Duodenal mucosa (tissue), 2 donors: ENCODE data around the gene CHCHD3.

Source experiments
- H3K27ac ChIP-seq: one replicate; pipeline ENCODE4 v1.7.0; 2013; ENCODE audit warnings: low read depth, low read length
- H3K27me3 ChIP-seq, 2 donors: one replicate each; pipeline ENCODE4 v1.7.0; 2013; ENCODE audit warnings: low read length in 2 of 2, control low read depth in 1 of 2; ENCODE audit not compliant: insufficient read depth in 2 of 2, control insufficient read depth in 1 of 2
- H3K36me3 ChIP-seq, 2 donors: one replicate each; pipeline ENCODE4 v1.7.0; 2013; ENCODE audit warnings: low read length in 2 of 2, control low read depth in 1 of 2; ENCODE audit not compliant: insufficient read depth in 2 of 2, control insufficient read depth in 1 of 2
- H3K4me1 ChIP-seq, 2 donors: one replicate each; pipeline ENCODE4 v1.7.0; 2013; ENCODE audit warnings: low read length in 2 of 2, control low read depth in 1 of 2; ENCODE audit not compliant: insufficient read depth in 2 of 2, control insufficient read depth in 1 of 2
- H3K4me3 ChIP-seq, 2 donors: one replicate each; pipeline ENCODE4 v1.7.0; 2013; ENCODE audit warnings: low read length in 2 of 2, low read depth in 1 of 2
- H3K9ac ChIP-seq, 2 donors: one replicate each; pipeline ENCODE4 v1.7.0; 2013; ENCODE audit warnings: low read length in 2 of 2, low read depth in 1 of 2
- H3K9me3 ChIP-seq, 2 donors: one replicate each; pipeline ENCODE4 v1.7.0; 2013; ENCODE audit warnings: low read length in 2 of 2, control low read depth in 1 of 2; ENCODE audit not compliant: control insufficient read depth in 1 of 2

The CHCHD3 gene

GRCh38 chr7:132861940-132862554, 219.8 kb downstream of the CHCHD3 start:
- Histone ChIP-seq H3K4me1 (no peaks in the 10 kb centered on the region), H3K36me3 (peaks cover 0 to 3% of the 10 kb centered on the region in 2 donors), H3K4me3 (no peak overlapping the region), H3K27me3 (no peaks in the 10 kb centered on the region), H3K27ac (no peak overlapping the region), H3K9ac (no peak overlapping the region), H3K9me3 (peaks cover 5 to 8% of the 10 kb centered on the region in 2 donors)

GRCh38 chr7:132861424-132861823, 220.5 kb downstream of the CHCHD3 start:
- H3K4me3 ChIP-seq: no peak overlapping the region
- H3K9ac ChIP-seq: no peak overlapping the region
- peaks cover 5 to 8% of the 10 kb centered on the region in 2 donors for H3K9me3 ChIP-seq
- H3K4me1 ChIP-seq: no peaks in the 10 kb centered on the region
- H3K27me3 ChIP-seq: no peaks in the 10 kb centered on the region
- peaks cover 0 to 3% of the 10 kb centered on the region in 2 donors for H3K36me3 ChIP-seq
- H3K27ac ChIP-seq: no peak overlapping the region

- no peak overlapping the region for H3K4me3 ChIP-seq
- H3K9ac ChIP-seq: no peak overlapping the region
- H3K9me3 ChIP-seq: peaks cover 5 to 8% of the 10 kb centered on the region in 2 donors
- H3K4me1 ChIP-seq: no peaks in the 10 kb centered on the region
- no peak overlapping the region for H3K27ac ChIP-seq
- H3K27me3 ChIP-seq: no peaks in the 10 kb centered on the region
- no peaks in the 10 kb centered on the region for H3K36me3 ChIP-seq
Measured at GRCh38 chr7:132859199-132859598, 222.7 kb downstream of the CHCHD3 start.

DNA sequence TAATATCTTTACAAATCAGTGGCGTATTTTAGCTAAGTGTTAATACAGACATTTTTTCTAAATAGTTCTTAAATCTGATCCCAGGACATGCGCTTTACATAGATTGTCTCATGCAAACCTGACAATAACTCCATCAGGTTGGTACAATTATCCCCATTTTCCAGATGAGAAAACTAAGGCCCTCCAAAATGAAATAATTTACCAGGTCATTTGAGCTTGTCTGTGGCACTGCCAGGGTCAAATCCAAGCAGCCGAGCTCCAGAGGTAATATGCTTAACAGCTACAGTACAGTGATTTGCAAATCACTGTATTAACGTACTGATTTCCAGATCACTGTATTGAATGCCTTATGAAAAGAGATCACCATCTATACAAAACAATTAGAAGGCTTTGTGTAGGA, 223.1 kb downstream of the CHCHD3 start:
- Histone ChIP-seq H3K36me3 (no peaks in the 10 kb centered on the region), H3K9ac (no peak overlapping the region), H3K9me3 (peaks cover 5 to 8% of the 10 kb centered on the region in 2 donors), H3K4me3 (no peak overlapping the region), H3K4me1 (no peaks in the 10 kb centered on the region), H3K27ac (no peak overlapping the region), H3K27me3 (no peaks in the 10 kb centered on the region)

- Histone ChIP-seq H3K9ac (no peak overlapping the region), H3K27ac (no peak overlapping the region), H3K4me3 (no peak overlapping the region), H3K36me3 (no peaks in the 10 kb centered on the region), H3K27me3 (no peaks in the 10 kb centered on the region), H3K9me3 (peaks cover 1 to 2% of the 10 kb centered on the region in 2 donors), H3K4me1 (no peaks in the 10 kb centered on the region)
Measured at GRCh38 chr7:132858251-132858650, 223.6 kb downstream of the CHCHD3 start.

DNA sequence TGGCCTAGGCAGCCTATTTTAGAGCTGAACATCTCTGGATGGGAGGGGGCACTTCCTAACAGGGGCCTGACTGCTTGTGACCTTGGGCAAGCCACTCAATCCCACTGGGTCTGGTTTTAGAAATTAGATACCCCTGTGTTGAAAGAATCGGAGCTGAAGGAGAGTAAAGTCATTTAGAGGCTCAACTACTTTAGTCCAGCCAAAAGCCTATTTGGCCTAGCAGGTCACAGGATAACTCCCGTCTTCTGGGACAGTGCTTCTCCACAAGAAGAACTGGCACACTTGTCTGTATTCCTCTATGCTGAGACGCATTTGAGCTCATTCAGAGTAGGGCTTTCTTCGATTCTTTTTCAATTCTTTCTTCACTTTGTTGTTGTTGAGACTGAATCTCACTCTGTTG, 224.2 kb downstream of the CHCHD3 start:
- Histone ChIP-seq H3K9me3 (no peaks in the 10 kb centered on the region), H3K4me1 (no peaks in the 10 kb centered on the region), H3K4me3 (no peak overlapping the region), H3K27me3 (no peaks in the 10 kb centered on the region), H3K36me3 (no peaks in the 10 kb centered on the region), H3K27ac (no peak overlapping the region), H3K9ac (no peak overlapping the region)

DNA sequence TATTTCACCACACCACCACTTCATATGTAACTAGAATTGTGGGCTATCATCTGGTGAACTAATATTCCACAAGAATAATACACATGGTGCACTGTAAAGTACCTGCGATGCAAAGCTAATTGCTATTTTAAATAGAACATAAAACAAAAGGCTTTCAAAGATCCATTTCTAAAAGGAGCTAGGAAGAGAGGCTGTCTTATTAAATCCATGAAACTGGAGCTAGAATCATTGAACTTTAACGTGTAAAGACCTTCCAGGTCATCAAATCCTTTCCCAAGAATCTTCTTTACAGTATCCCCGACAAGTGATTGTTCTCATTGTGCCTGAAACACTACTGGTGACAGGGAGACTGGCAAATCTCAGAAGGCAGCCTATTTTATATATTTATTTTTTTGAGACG, 224.9 kb downstream of the CHCHD3 start:
- H3K9ac ChIP-seq: no peak overlapping the region
- no peaks in the 10 kb centered on the region for H3K36me3 ChIP-seq
- H3K4me3 ChIP-seq: no peak overlapping the region
- H3K27ac ChIP-seq: no peak overlapping the region
- no peaks in the 10 kb centered on the region for H3K9me3 ChIP-seq
- H3K27me3 ChIP-seq: no peaks in the 10 kb centered on the region
- H3K4me1 ChIP-seq: no peaks in the 10 kb centered on the region

GRCh38 chr7:132856416-132856815, 225.5 kb downstream of the CHCHD3 start:
- H3K36me3 ChIP-seq: no peaks in the 10 kb centered on the region
- no peaks in the 10 kb centered on the region for H3K27me3 ChIP-seq
- no peak overlapping the region for H3K4me3 ChIP-seq
- no peaks in the 10 kb centered on the region for H3K9me3 ChIP-seq
- H3K9ac ChIP-seq: no peak overlapping the region
- H3K27ac ChIP-seq: no peak overlapping the region
- H3K4me1 ChIP-seq: no peaks in the 10 kb centered on the region

GRCh38 chr7:132855901-132856300, 226.0 kb downstream of the CHCHD3 start:
- H3K27me3 ChIP-seq: no peaks in the 10 kb centered on the region
- no peak overlapping the region for H3K27ac ChIP-seq
- H3K4me1 ChIP-seq: no peaks in the 10 kb centered on the region
- H3K9ac ChIP-seq: no peak overlapping the region
- H3K36me3 ChIP-seq: no peaks in the 10 kb centered on the region
- no peaks in the 10 kb centered on the region for H3K9me3 ChIP-seq
- H3K4me3 ChIP-seq: no peak overlapping the region

GRCh38 chr7:132854238-132854637, 227.7 kb downstream of the CHCHD3 start:
- no peaks in the 10 kb centered on the region for H3K9me3 ChIP-seq
- H3K36me3 ChIP-seq: no peaks in the 10 kb centered on the region
- no peaks in the 10 kb centered on the region for H3K27me3 ChIP-seq
- H3K9ac ChIP-seq: no peak overlapping the region
- no peak overlapping the region for H3K27ac ChIP-seq
- no peaks in the 10 kb centered on the region for H3K4me1 ChIP-seq
- H3K4me3 ChIP-seq: no peak overlapping the region

GRCh38 chr7:132847376-132847775, 234.5 kb downstream of the CHCHD3 start:
- Histone ChIP-seq H3K9ac (no peak overlapping the region), H3K36me3 (no peaks in the 10 kb centered on the region), H3K9me3 (no peaks in the 10 kb centered on the region), H3K27ac (no peak overlapping the region), H3K27me3 (no peaks in the 10 kb centered on the region), H3K4me3 (no peak overlapping the region), H3K4me1 (no peaks in the 10 kb centered on the region)
